Ovary (tissue), 9 donors: ENCODE measurements around the gene NIPBL. TPM values are rescaled to one million over a fixed set of nuclear protein-coding genes. Genes with fewer than 3 reads are reported as not detected.

Experiments used
- DNase-seq, 5 donors: peaks; one replicate each; pipeline ENCODE4 v3.0.0-alpha.2; 2019 to 2020
- H3K27ac ChIP-seq, 2 donors: fragments of 200-600 bp; one replicate each; pipeline versions ENCODE4 v1.5.1 to v1.8.0; 2019 to 2022
- H3K27me3 ChIP-seq: fragments of 200-600 bp; one replicate; pipeline ENCODE4 v1.8.0; 2022
- H3K36me3 ChIP-seq: fragments of 200-600 bp; sonication (generic); one replicate; pipeline ENCODE4 v1.5.1; 2019
- H3K4me1 ChIP-seq: one replicate; pipeline ENCODE4 v1.8.1; 2013; ENCODE audit warnings: mild to moderate bottlenecking, moderate library complexity; ENCODE audit not compliant: insufficient read depth
- H3K4me3 ChIP-seq: fragments of 200-600 bp; sonication (generic); one replicate; pipeline ENCODE4 v1.5.1; 2017
- H3K9me3 ChIP-seq, 2 donors: fragments of 200-600 bp in 1 of 2; sonication (generic) in 1 of 2; one replicate each; pipeline versions ENCODE4 v1.5.1 to v1.8.1; 2013 to 2019; ENCODE audit warnings: mild to moderate bottlenecking in 1 of 2, moderate library complexity in 1 of 2
- EP300 ChIP-seq: sonication (generic); formaldehyde crosslinking; IDR thresholded peaks from one replicate; pipeline ENCODE4 v1.6.1; 2017; ENCODE audit warnings: antibody characterized with exemption
- POLR2A ChIP-seq: fragments of 450-650 bp; IDR thresholded peaks from one replicate; pipeline ENCODE4 v1.6.1; 2017; ENCODE audit warnings: antibody characterized with exemption, mild to moderate bottlenecking, moderate library complexity
- WGBS, 3 donors: extraction: QIAGEN DNeasy Blood & Tissue Kit in 1 of 3; methylation state at CpG; one replicate each; pipeline versions ENCODE4 v1.1.5 to v1.1.7; 2013 to 2017; 5-methylcytosine and 5-hydroxymethylcytosine counted together
- intact Hi-C, 4 donors: fragments of 100-400 bp; cut with DNase I; formaldehyde crosslinking; loops; one replicate each; pipeline versions ENCODE4 v1.11.0 to v1.15.1; 2022 to 2023
- polyA plus RNA-seq, 2 donors: library from polyadenylated mRNA; stranded (reverse); fragments of 200-250 nt in 1 of 2; fragments of 350-450 nt in 1 of 2; fragmentation: Illumina TruSeq in 1 of 2; extraction: RNeasy Lipid Tissue Mini Kit (QIAGEN cat#74804) in 1 of 2; gene quantifications; one replicate each; pipeline ENCODE4 v1.2.3, GENCODE V29; 2013 to 2014
- total RNA-seq, 7 donors: library from RNA; depleted of rRNA in 2 of 7; stranded (reverse); fragments of >200 nt in 2 of 7; fragmentation: NEBNext Ultra II Directional in 3 of 7; extraction: Animal tissue kit (Norgen Biotek cat#: 25700) in 3 of 7; gene quantifications; one replicate each; pipeline versions ENCODE4 v1.1.0 to v1.2.4, GENCODE V29; 2016 to 2023
- TF ChIP-seq, protein P1 (sequence below), 3 donors: fragments of 450-650 bp in 2 of 3; fragments of 200-600 bp in 1 of 3; IDR thresholded peaks; one replicate each; pipeline versions ENCODE4 v1.5.1 to v1.8.0; 2016 to 2022; ENCODE audit warnings: antibody characterized with exemption in 3 of 3, mild to moderate bottlenecking in 1 of 3
- donor health status: DM: no; HTN: no; CAD: no; lungs with moderate emphysema.
- donor health status: DM: no; HTN: no; CAD: no.
- donor health status: Bipolar disorder and iron deficiency.
- donor health status: DM: yes; HTN: yes; CAD: no.
- donor health status: DM: no; HTN: no; CAD: no.
- donor health status: DM: yes; HTN: yes; CAD: no.

NIPBL gene
- total and polyA plus RNA-seq, 9 donors = 20.8 to 73.1 (median 61.7) TPM

DNA sequence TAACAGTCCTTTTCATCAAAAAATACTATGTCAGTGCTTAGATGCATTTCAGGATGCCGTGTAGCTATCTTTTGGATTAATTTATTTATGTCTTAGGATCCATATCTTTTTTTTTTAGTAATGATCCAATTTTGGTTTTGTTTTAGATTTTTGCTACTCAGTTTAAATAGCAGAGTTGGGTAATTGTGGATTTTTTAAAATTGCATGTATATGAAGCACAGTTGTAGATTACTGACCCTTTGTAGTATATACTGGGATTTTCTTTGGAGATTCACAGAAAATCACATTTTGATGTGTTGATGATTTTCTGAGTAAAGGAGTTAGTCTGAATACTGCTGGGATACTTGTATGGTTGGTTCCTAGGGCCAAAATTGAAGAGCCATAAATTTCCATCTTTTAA is 111.8 kb downstream of the NIPBL start:
- no peak for TF ChIP-seq EP300
- TF ChIP-seq, protein P1, sequence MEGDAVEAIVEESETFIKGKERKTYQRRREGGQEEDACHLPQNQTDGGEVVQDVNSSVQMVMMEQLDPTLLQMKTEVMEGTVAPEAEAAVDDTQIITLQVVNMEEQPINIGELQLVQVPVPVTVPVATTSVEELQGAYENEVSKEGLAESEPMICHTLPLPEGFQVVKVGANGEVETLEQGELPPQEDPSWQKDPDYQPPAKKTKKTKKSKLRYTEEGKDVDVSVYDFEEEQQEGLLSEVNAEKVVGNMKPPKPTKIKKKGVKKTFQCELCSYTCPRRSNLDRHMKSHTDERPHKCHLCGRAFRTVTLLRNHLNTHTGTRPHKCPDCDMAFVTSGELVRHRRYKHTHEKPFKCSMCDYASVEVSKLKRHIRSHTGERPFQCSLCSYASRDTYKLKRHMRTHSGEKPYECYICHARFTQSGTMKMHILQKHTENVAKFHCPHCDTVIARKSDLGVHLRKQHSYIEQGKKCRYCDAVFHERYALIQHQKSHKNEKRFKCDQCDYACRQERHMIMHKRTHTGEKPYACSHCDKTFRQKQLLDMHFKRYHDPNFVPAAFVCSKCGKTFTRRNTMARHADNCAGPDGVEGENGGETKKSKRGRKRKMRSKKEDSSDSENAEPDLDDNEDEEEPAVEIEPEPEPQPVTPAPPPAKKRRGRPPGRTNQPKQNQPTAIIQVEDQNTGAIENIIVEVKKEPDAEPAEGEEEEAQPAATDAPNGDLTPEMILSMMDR (IDR thresholded peaks at IDR 0.05) = no peak
- no peak for TF ChIP-seq POLR2A

GRCh38 chr5:36998578-36998977 is 122.0 kb downstream of the NIPBL start:
- H3K4me1 ChIP-seq = no peaks in the 10 kb centered on the region
- no peaks in the 10 kb centered on the region for H3K9me3 ChIP-seq
- intact Hi-C loops = no loop called here
- no peak overlapping the region for H3K27ac ChIP-seq
- H3K36me3 ChIP-seq = no peaks in the 10 kb centered on the region
- TF ChIP-seq, protein P1 (IDR thresholded peaks at IDR 0.05) = no peak
- TF ChIP-seq POLR2A = no peak
- 96 to 98% (median 97%) methylated on average over 1 of the region's 1 CpG for WGBS, 3 donors
- DNase-seq = no peak
- no peaks in the 10 kb centered on the region for H3K27me3 ChIP-seq
- H3K4me3 ChIP-seq = no peak overlapping the region

More for the DNA sequence above, 111.8 kb downstream of the NIPBL start:
- no peaks in the 10 kb centered on the region for H3K27me3 ChIP-seq
- no peaks in the 10 kb centered on the region for H3K36me3 ChIP-seq
- WGBS, 3 donors = 86 to 98% (median 94%) methylated on average over 1 of the region's 1 CpG
- no peak for DNase-seq
- H3K9me3 ChIP-seq = no peaks in the 10 kb centered on the region
- intact Hi-C loops = no loop called here
- no peak overlapping the region for H3K4me3 ChIP-seq
- no peak overlapping the region for H3K27ac ChIP-seq
- H3K4me1 ChIP-seq = no peaks in the 10 kb centered on the region

DNA sequence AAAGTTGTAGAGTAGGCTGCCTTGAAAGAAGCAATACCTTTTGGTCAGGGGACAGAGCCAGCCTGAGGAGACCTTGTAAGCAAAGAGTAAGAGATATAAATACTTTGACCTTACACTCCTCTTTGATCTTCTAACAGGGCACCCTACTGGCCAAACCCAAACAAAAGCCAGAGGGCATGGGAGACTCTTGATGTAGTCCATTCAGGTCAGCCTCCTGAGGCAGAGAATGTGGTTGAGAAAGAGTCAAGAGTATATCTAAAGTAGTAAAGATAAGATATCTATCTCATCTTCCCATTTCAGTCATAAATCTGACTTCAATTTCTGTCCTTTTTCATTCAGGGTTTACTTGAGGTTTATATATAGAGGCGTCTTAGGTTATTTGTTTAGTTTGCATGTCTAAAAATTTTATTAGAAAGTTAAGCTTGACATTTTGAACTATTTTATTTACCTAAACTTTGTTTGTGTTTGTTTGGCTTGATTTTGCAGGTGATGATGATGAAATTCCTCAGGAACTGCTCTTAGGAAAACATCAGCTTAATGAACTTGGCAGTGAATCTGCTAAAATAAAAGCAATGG is 125.7 kb downstream of the NIPBL start:
- 83 to 93% (median 88%) methylated on average over 1 of the region's 1 CpG for WGBS, 3 donors
- no peak for DNase-seq
- Histone ChIP-seq H3K36me3 (no peaks in the 10 kb centered on the region), H3K27me3 (no peaks in the 10 kb centered on the region), H3K27ac (no peak overlapping the region), H3K4me1 (no peaks in the 10 kb centered on the region), H3K9me3 (no peaks in the 10 kb centered on the region), H3K4me3 (no peak overlapping the region)
- no peak for TF ChIP-seq POLR2A
- TF ChIP-seq, protein P1 (IDR thresholded peaks at IDR 0.05) = no peak
- intact Hi-C loops = loop anchor here (5.0 to 10.0 kb wide), 4 partner anchors 257 to 275 kb away; no protein-coding TSS in a partner anchor

DNA sequence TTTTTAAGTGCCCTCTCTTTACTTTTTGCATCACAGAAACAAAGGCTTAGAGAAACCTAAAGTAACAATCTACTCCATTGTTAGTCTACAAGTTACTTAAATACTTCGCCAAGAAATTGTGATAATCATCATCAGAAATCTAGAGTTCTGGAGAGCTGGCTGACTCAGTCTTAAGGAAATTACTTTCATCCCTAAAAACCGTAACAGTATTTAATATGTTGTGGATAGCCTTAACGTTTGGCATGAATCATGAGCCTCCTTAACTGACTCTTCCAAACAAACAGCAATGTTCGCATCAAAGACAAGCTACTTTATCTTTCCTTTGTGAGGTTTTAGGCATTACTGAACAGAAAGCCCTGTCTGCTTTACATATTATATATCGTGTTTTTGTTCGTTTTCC is 128.7 kb downstream of the NIPBL start:
- WGBS, 3 donors = 47 to 56% (median 50%) methylated on average over 6 of the region's 6 CpGs
- Histone ChIP-seq H3K27me3 (no peaks in the 10 kb centered on the region), H3K9me3 (no peaks in the 10 kb centered on the region), H3K4me3 (no peak overlapping the region), H3K27ac (no peak overlapping the region), H3K36me3 (no peaks in the 10 kb centered on the region), H3K4me1 (no peaks in the 10 kb centered on the region)
- intact Hi-C loops = loop anchor here in 2 of 4 donors (10.0 kb wide), 2 partner anchors 260 to 270 kb away; no protein-coding TSS in a partner anchor
- TF ChIP-seq EP300 = no peak
- TF ChIP-seq, protein P1 (IDR thresholded peaks at IDR 0.05) = no peak
- no peak for TF ChIP-seq POLR2A
- DNase-seq = no peak
